ENCODE data around the gene SYNPO.

The SYNPO gene

GRCh38 chr5:150640311-150641005 is at the start of gene SYNPO:
Gene SYNPO, plus strand, starts transcription at chr5:150640660. Its CDS starts 7,616 bp downstream, at chr5:150648276.
- DNase-seq, result no peak

- DNase-seq, result no peak
Observed at GRCh38 chr5:150590979-150591695, 49.3 kb upstream of the SYNPO start.

- no peak for DNase-seq
Observed at GRCh38 chr5:150593593-150593992, 46.9 kb upstream of the SYNPO start.

GRCh38 chr5:150593996-150594395 is 46.5 kb upstream of the SYNPO start:
- DNase-seq, result no peak

- DNase-seq, result no peak
Observed at GRCh38 chr5:150595466-150596031, 44.9 kb upstream of the SYNPO start.

DNA sequence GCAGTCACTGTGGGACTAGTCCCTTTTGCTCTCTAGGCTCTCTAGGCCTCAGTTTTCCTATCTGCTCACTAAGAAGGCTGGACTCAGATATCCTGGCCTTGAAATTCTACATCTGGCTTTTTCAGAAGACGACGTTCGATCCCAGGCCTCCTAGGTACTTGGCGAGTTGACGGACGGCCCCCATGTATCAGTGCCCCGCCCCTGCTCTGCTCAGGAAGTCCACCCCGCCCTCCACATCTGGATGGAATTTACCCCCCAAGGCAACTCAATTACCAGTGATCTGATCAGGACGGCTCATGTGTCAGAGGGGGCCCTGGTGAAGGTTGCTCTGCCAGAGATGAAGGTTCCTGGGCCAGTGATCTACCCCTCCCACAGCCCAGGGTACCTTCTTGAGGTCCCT is 44.1 kb upstream of the SYNPO start:
- DNase-seq, result no peak

DNA sequence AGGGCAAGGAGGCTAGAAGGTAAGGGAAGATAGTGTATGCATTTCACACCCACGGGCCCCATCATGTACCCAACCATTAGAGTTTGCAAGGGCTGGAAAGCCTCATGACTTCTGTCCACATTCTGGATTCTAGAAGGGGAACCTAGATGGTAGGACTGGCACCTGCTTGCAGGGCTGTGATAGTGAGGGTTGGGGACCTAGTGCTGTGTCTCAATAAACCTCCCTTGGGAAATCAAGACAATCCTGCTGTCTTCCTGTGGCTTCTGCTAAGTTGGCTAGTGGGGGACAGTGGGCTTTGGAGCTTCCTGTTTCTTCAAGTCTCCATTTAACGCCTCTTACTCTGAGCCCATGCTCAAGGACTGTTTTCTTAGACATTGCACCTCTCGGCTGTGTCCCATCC is 43.6 kb upstream of the SYNPO start:
- DNase-seq, result no peak

GRCh38 chr5:150598006-150598405 is 42.5 kb upstream of the SYNPO start:
- DNase-seq, result no peak

GRCh38 chr5:150598821-150599273 is 41.6 kb upstream of the SYNPO start:
- DNase-seq, result no peak

- DNase-seq, result no peak
Observed at GRCh38 chr5:150599281-150599680, 41.2 kb upstream of the SYNPO start.

GRCh38 chr5:150599917-150600511 is 40.4 kb upstream of the SYNPO start:
- DNase-seq, result peak; percentile 57

- DNase-seq, result no peak
Observed at GRCh38 chr5:150600616-150601490, 39.6 kb upstream of the SYNPO start.

DNA sequence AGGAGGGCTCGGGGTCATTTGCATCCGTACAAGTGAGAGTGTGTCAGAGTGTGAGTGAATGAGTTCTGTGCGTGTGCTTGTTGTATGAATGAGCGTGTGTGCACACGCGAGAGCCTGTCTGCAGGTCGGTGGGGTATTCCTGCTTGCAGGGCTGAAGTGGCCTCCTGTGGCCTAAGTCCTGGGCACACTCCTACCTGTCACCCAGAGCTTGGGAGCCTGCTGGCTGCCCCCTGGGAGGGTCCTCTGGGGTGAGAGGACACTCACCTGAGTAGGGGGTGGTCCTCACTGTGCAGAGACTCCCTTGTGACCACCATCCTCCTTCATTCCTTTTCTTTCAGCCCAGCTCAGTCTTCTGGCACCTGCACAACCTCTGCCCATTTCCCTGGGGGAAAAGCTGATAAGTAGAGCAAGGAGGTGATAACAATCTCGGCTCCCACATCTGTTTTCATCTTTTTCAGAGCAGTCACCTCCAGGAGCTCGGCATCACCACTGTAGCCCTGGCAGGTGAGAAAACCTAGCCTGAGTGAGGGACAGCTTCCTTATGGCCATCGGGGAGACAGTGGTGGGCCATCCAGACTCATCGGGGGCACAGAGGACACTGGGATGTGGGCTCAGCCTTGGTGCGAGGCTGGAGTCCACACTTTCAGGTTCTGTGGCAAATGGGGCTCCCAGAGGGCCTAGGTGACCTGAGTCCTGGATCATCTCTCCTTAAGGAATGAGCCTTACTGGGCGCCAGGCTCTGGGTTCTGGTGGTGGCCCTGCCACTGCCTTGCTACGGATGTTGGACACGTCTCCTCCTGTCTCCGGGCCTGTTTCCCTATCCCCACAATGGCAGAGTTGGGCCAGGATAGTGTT is 38.7 kb upstream of the SYNPO start:
- no peak for DNase-seq

DNA sequence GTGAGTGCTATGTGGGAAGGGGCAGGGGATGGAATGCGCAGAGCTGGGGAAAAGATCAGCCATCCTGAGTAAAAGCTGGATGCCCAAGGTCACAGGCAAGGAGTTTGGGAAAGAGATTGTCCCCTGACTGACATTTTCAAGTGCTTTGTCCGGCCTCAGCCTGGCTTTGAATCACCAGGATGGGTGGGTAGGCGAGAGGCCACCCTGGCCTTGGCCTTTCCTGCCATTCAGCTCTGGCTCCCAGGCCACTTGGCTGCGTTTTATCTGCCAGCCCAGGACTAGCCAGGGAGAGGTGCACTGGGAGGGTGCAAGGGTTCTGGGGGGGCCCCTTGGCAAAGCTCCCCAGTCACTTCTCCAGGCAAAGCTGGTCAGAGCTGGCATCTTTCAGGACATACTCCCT is 37.4 kb upstream of the SYNPO start:
- no peak for DNase-seq

DNA sequence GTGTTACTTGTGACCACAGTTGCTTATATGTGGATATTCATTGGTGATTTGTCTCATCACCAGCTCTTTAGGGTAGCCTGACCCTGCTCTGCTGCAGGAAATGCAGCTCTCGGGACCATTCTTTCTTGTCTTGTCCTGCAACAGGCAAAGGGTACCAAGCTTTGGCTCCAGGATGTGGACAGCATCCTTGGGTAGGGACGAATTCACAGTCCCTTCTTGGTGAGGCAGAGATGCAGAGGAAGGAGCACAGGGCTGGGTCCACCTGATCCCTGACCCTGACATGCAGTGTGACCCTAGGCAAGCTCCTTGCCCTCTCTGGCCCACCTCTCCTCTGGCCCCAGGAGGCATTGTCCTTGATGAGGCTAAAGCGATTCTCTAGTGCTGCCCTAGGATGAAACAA is 37.0 kb upstream of the SYNPO start:
- DNase-seq, result no peak

DNA sequence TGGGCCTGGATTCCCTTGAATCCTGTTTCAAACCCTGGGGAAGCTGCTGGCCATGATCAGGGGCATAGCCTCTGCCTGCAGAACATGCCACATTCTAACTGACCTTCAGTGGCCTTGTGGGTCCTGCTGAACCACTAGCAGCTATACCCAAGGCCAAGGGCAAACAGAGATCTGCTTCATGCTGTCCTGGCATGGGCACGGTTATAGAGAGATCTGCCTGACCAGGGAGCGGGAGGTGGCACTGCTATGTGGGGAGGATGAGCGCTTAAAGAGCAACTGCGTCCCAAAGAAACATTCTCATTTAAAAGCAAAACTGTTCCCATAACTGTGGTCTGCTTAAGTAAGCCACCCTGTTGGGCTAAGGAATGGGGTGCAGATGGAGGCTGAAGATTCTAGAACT is 36.5 kb upstream of the SYNPO start:
- no peak for DNase-seq

DNA sequence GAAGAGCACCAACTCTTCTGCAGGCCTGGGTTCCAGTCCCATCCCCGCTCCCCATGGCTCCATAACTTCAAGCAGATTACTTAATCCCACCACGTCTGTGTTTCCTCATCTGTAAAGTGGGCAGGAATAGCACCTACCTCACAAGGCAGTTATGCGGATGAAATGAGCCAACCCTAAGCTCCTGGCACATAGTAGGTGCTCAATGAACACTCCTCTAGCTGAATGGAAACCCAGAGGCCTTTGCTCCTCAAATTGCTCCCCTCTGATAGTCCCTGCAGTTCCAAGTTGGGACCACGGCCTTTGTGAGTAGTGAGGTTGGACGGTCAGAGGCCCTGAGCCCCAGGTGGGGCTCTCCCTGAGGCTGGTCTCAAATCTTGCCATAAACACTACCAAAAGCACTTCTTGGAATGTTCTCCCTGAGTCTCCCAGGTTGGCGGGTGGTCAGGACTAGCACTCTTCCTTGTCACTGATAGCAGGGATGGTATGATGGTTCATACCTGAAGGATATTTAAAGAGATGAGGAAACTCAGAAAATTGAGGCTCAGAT is 35.5 kb upstream of the SYNPO start:
- DNase-seq, result no peak

DNA sequence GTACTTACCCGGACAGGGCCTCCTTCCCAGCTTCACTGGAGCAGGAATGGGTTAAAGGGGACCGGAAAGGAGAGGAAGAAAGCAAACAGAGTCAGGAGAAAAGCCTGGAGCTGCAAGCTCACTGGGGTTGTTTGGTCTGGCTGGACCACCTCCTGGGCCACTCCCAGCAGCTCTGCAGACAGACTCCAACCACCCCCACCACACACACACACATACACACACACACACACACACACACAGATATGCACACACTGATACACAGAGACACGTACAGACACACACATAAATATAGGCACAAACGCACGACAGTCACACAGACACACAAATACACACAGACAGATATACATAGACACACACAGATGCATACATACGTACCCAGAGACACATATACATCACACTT is 34.9 kb upstream of the SYNPO start:
- DNase-seq, result no peak

GRCh38 chr5:150606476-150606875 is 34.0 kb upstream of the SYNPO start:
- no peak for DNase-seq

DNA sequence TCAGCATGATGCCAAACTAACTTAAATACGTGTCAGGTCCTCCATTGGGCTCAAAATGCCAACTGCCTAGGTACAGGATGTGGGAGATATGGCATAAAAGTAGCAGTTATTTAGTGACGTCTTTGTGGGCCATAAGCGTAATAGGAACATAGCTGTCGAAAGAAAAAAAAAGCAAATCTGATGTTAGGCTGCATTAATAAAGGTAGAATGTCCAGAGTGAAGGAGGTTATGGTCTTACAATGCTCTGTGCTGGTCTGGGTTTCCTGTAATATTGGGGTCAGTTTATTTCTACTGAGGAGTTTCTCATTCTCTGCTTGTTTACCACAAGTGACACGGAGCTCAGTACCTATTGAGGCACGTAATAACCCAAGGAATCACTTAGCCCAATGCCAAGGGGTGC is 33.4 kb upstream of the SYNPO start:
- DNase-seq, result no peak

GRCh38 chr5:150607991-150608390 is 32.5 kb upstream of the SYNPO start:
- DNase-seq, result no peak

GRCh38 chr5:150608991-150609390 is 31.5 kb upstream of the SYNPO start:
- DNase-seq, result no peak

All from NCI-H2029 treated with DMSO at 0.1 percent for 48 hours (cell line).